IMR-90 (cell line): ENCODE measurements around the gene SMC5.

Experiments used
- CEBPB ChIP-seq: IDR thresholded peaks from 2 replicates; pipeline ENCODE4 v1.6.1; 2012; ENCODE audit warnings: low read depth, low read length, improper control_type of control experiment
- CHD1 ChIP-seq: IDR thresholded peaks from 2 replicates; pipeline ENCODE4 v1.6.1; 2012; ENCODE audit warnings: low read depth, low read length, improper control_type of control experiment
- CTCF ChIP-seq: conservative IDR thresholded peaks from 2 replicates; pipeline ENCODE4 v1.5.1; 2012; ENCODE audit warnings: mild to moderate bottlenecking, low read depth, low read length, improper control_type of control experiment
- FOS ChIP-seq: fragments of 150-350 bp; IDR thresholded peaks from 2 replicates; pipeline ENCODE4 v1.6.1; 2016; ENCODE audit warnings: low read depth, low read length
- POLR2A ChIP-seq: IDR thresholded peaks from 2 replicates; pipeline ENCODE4 v1.6.1; 2012; ENCODE audit warnings: mild to moderate bottlenecking, low read depth, low read length
- RCOR1 ChIP-seq: IDR thresholded peaks from 2 replicates; pipeline ENCODE4 v1.6.1; 2012; ENCODE audit warnings: mild to moderate bottlenecking, low read length, improper control_type of control experiment; ENCODE audit not compliant: insufficient replicate concordance
- RFX5 ChIP-seq: IDR thresholded peaks from 2 replicates; pipeline ENCODE4 v1.8.0; 2012; ENCODE audit warnings: low read depth, mild to moderate bottlenecking, low read length, moderate library complexity
- SMC3 ChIP-seq: fragments of 150-350 bp; IDR thresholded peaks from 2 replicates; pipeline ENCODE4 v1.6.1; 2016; ENCODE audit warnings: low read depth, mild to moderate bottlenecking, antibody characterized with exemption, low read length, moderate library complexity

- TF ChIP-seq CTCF, result no peak
- no peak for TF ChIP-seq FOS
- no peak for TF ChIP-seq RFX5
- no peak for TF ChIP-seq SMC3
- TF ChIP-seq CEBPB, result no peak
- no peak for TF ChIP-seq RCOR1
- no peak for TF ChIP-seq CHD1
- no peak for TF ChIP-seq POLR2A
Observed at GRCh38 chr9:70232476-70232875, 26.3 kb upstream of the SMC5 start.
